GM12865 (cell line): ENCODE data around the gene PNPLA3.

Experiments
- DNase-seq: peaks from one replicate; pipeline ENCODE4 v3.0.0; 2010; ENCODE audit warnings: low read depth
- H3K4me3 ChIP-seq: 2 replicates; pipeline ENCODE4 v1.5.1; 2011; ENCODE audit warnings: mild to moderate bottlenecking, low read depth, low read length, control low read depth
- TF ChIP-seq, protein P1 (sequence below): IDR thresholded peaks from 2 replicates; pipeline ENCODE4 v1.5.1; 2011; ENCODE audit warnings: low read length, control low read depth, low read depth, inconsistent platforms; ENCODE audit not compliant: insufficient read depth; ENCODE audit errors: missing control alignments

PNPLA3 gene

DNA sequence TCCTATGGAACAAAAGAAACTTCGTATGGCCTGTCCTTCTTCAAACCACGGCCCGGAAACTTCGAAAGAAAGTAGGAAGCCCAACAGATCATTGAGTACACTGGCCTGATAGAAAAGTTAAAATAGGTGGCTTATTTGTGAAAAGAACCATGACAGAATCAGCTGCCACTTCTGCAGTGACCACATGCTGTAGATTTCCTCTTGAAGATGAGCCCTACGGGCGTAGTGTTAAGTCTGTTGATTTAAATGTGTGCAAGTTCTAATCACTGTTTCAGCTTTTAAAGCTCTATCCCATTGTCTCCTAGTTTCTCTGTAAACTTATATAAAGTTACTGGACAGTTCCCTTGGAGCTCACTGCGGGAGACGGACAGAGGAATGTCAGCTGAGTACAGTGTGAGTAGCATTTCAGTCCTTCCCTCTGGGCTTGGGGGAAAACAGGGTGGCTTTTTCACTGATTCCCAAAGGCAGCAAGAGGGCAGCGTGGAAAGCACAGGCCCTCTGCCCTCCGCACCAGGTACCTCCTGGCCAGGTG is 49.4 kb downstream of the PNPLA3 start:
- H3K4me3 ChIP-seq, result no peak overlapping the region
- DNase-seq, result no peak
- TF ChIP-seq, protein P1, sequence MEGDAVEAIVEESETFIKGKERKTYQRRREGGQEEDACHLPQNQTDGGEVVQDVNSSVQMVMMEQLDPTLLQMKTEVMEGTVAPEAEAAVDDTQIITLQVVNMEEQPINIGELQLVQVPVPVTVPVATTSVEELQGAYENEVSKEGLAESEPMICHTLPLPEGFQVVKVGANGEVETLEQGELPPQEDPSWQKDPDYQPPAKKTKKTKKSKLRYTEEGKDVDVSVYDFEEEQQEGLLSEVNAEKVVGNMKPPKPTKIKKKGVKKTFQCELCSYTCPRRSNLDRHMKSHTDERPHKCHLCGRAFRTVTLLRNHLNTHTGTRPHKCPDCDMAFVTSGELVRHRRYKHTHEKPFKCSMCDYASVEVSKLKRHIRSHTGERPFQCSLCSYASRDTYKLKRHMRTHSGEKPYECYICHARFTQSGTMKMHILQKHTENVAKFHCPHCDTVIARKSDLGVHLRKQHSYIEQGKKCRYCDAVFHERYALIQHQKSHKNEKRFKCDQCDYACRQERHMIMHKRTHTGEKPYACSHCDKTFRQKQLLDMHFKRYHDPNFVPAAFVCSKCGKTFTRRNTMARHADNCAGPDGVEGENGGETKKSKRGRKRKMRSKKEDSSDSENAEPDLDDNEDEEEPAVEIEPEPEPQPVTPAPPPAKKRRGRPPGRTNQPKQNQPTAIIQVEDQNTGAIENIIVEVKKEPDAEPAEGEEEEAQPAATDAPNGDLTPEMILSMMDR, result no peak

DNA sequence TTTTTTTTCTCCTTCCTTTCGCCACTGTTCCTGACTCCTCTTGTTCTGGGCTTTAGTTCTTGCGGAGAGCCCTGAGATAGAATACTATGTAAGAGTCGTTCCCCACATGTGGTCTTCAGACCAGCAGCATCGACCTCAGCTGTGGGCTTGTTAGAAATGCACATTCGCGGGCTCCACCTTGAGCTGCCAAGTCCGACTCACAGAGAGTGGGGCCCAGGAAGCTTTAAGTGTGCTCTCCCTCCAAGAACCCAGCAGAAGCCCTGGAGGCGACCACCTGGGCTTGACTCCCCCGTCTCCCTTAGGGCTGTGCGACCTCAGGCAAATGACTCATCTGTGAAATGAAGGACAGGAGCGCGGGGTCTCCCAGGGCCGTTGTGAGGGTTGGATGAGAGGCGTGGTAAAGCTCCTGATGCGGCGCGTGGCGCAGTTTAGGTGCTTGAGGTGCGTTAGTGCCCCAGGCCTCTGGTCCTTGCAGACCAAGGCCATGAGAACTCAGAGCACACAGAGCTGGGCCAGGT is 50.5 kb downstream of the PNPLA3 start:
- TF ChIP-seq, protein P1, result no peak
- no peak overlapping the region for H3K4me3 ChIP-seq
- no peak for DNase-seq

DNA sequence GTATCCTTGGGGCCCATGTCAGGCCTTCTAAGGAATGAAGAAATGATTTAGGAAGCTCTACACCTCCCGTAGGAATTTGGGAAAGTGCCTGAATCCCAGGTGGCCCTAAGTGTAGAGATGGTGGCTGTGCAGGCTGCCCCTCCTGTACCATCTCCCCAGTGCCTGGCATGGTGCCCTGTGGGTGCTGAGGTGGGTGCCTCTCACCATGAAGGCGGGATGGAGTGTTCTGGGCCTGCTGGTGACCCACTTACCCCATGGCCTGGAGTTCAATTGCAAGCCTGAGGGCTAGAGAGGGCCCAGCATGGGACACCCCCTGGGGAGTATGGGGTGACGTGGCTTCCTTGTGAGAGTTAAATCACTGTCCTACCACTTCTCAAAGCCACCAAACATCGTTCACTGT is 51.4 kb downstream of the PNPLA3 start:
- H3K4me3 ChIP-seq, result no peak overlapping the region
- no peak for DNase-seq
- TF ChIP-seq, protein P1, result no peak

DNA sequence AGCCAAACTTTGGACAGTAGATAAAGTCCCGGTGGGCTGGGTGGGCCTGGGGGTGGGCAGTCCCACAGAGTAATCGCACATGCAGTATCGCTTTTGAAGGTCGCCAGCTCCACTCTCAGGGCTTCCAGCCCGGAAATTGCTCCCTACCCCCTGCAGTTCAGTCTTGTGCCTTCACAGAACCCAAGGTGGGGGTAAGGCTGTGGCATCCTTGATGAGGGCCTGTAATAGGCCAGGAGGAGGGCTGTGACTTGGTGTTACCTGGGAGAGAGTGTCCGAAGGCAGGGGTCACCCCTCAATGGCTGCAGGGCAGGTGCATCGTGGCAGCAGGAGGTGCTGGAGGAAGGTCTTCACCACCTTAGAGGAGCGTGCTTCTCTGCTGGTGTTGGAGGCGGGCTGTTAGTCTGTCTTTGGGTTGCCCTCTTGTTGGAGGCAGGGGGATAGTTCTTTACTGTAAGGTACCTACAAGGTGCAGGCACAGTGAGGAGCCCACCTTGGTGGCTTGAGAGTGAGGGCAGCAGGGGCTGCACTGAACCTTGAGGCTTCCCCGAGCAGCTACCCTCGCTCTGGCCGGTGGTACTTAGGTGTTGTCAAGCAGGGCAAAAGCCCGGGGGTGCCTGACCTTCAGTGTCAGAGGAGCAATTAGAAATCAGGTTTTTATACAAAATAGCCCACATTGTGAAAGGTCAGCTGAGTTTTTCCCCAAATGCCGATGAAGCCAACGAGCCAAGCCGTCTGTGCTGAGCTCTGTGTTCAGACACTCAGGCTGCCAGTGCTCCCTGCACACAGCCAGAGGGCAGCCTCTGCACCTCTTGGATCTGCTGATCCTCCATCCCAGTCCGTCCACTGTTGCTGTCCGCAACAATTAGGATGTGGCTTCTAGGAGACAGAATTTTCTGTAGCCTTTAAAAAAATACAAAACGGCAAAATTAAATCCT is 53.5 kb downstream of the PNPLA3 start:
- TF ChIP-seq, protein P1, result no peak

DNA sequence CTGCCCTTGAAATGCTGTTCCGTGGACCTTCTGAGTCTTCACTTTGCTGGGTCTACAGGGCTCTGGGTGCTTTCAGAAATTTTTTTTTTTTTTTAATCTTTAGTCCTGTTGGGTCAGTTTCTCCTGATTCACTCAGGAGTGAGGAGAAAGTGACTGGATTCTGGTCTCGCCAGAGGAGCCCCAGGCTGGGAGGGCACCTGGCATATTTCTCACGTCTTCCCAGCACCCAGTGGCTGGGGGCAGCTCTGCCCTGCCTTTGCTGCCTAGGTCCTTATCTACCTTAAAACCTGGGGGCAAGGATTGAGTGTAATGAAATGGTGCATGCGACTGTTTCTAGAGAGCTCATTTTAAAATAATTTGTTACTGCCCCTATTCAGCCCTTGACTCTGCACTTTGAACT is 55.0 kb downstream of the PNPLA3 start:
- H3K4me3 ChIP-seq, result no peak overlapping the region
- TF ChIP-seq, protein P1, result no peak
- no peak for DNase-seq

More for the DNA sequence above, 53.5 kb downstream of the PNPLA3 start:
- no peak overlapping the region for H3K4me3 ChIP-seq
- no peak for DNase-seq

DNA sequence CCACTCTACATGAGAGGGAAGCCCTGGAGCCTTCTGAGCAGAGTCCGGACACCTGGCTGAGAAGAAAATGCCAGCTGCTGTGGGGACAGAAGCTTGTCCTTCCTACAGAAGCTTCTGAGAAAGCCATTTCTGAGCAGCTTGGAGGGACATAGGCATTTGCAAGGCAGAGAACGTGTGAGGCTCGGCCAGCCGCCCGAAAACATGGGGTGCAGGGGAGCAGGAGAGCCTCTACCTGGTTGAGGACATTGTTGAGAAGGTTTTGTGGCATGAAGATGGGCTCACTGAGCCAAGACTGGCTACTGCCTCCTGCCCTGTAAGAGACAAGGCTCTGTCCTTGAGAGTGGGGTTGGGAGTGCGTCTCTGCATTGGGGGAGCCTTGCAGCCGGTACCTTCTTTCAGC is 57.0 kb downstream of the PNPLA3 start:
- TF ChIP-seq, protein P1, result no peak
- H3K4me3 ChIP-seq, result no peak overlapping the region
- DNase-seq, result no peak
